ENCODE measurements around the gene WFDC8. TPM values are rescaled to one million over a fixed set of nuclear protein-coding genes. Genes with fewer than 3 reads are reported as not detected.
"Not testable (repeated sequence)": the region's sequence is repeated elsewhere in the genome, so short reads cannot be mapped to it uniquely, and the experiment has no call there.

WFDC8 gene
- total RNA-seq (not detected), polyA plus RNA-seq (not detected), total RNA-seq (0 reads per million in 6 experiments)

GRCh38 chr20:45579184-45579583, at the start of gene WFDC8:
TSS of gene WFDC8 (minus strand) at chr20:45579284. CDS start at chr20:45579247, 37 bp downstream.
- POLR2A ChIA-PET: no interaction called here
- Mint-ChIP-seq H3K27me3 (peaks cover 13 to 30% (median 17%) of the 10 kb centered on the region in 5 donors), H3K4me1 (no peaks in the 10 kb centered on the region), H3K27ac (no peak within 1 kb of the TSS), H3K36me3 (no peaks in the 10 kb centered on the region), H3K9me3 (no peaks in the 10 kb centered on the region), H3K4me3 (no peak within 1 kb of the TSS)
- DNase-seq (no peak), ATAC-seq (no peak)

DNA sequence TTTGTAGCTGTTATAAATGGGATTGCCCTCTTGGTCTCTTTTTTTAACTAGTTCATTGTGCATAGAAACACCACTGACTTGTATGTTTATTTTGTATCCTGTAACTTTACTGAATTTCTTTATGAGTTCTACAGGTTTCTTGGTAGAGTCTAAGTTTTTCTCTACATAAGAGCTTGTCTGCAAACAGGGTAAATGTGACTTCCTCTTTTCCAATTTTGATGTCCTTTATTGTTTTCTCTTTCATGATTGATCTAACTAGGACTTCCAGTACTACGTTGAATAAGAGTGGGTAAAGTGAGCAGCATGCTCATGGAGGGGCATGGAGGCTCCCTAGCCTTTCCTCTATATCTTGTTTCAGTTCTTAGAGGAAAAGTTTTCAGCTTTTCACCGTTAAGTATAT, 47.5 kb upstream of the WFDC8 start:
- Mint-ChIP-seq H3K27ac (no peak overlapping the region), H3K4me3 (no peak overlapping the region), H3K27me3 (peaks cover 16 to 66% (median 33%) of the 10 kb centered on the region in 5 donors), H3K4me1 (peaks cover 0 to 4% (median 0%) of the 10 kb centered on the region in 4 donors), H3K36me3 (peaks cover 0 to 5% (median 0%) of the 10 kb centered on the region in 3 donors), H3K9me3 (peaks cover 0 to 16% (median 4%) of the 10 kb centered on the region in 9 donors)
- POLR2A ChIA-PET: no interaction called here
- ATAC-seq (no peak), DNase-seq (no peak)

DNA sequence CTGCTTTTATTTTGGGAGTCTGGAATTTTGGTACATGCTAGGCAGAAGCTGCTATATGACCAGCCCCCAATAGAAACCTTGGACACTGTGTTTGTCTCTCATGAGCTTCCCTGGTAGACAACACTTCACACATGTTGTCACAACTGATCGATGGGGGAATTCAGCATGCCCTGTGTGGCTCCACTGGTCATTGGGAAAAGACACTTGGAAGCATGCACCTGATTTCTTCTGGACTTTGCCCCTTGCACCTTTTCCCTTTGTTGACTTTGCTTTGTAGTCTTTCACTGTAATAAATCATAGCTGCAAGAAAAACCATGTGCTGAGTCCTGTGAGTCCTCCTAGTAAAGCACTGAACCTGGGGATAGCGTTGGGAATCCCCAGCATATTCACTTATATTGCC, 42.5 kb upstream of the WFDC8 start:
- H3K27me3 Mint-ChIP-seq: peaks cover 8 to 19% (median 11%) of the 10 kb centered on the region in 5 donors
- H3K27ac Mint-ChIP-seq: peak overlapping the region in 1 of 10 donors; percentile 17
- peaks cover 0 to 20% (median 4%) of the 10 kb centered on the region in 9 donors for H3K9me3 Mint-ChIP-seq
- H3K4me1 Mint-ChIP-seq: no peaks in the 10 kb centered on the region
- POLR2A ChIA-PET: no interaction called here
- no peak overlapping the region for H3K4me3 Mint-ChIP-seq
- ATAC-seq (no peak), DNase-seq (no peak)
- peaks cover 0 to 5% (median 0%) of the 10 kb centered on the region in 3 donors for H3K36me3 Mint-ChIP-seq

DNA sequence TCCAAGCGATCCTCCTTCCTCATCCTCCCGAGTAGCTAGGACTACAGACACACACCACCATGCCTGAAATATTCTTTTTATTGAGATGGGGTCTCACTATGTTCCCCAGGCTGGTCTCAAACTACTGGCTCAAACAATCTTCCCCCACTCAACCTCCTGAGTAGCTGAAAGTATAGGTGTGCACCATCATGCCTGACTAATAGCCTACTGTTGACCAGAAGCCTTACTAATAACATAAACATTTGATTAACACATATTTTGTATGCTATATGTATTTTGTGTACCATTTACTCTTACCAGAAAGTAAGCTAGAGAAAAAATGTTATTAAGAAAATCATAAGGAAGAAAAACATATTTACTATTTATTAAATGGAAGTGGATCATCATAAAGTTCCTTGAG, 38.5 kb upstream of the WFDC8 start:
- Mint-ChIP-seq H3K27ac (no peak overlapping the region), H3K4me1 (no peaks in the 10 kb centered on the region), H3K36me3 (no peaks in the 10 kb centered on the region), H3K4me3 (no peak overlapping the region), H3K9me3 (peaks cover 0 to 6% (median 0%) of the 10 kb centered on the region in 9 donors), H3K27me3 (peaks cover 0 to 8% (median 0%) of the 10 kb centered on the region in 5 donors)
- DNase-seq (no peak), ATAC-seq (no peak)
- POLR2A ChIA-PET: no interaction called here

GRCh38 chr20:45612314-45612713, 33.2 kb upstream of the WFDC8 start:
- POLR2A ChIA-PET: no interaction called here
- no peak for ATAC-seq
- H3K27me3 Mint-ChIP-seq: peaks cover 13 to 38% (median 23%) of the 10 kb centered on the region in 5 donors
- no peak overlapping the region for H3K4me3 Mint-ChIP-seq
- H3K27ac Mint-ChIP-seq: no peak overlapping the region
- H3K9me3 Mint-ChIP-seq: peaks cover 0 to 17% (median 6%) of the 10 kb centered on the region in 9 donors
- H3K4me1 Mint-ChIP-seq: no peaks in the 10 kb centered on the region
- H3K36me3 Mint-ChIP-seq: peaks cover 0 to 18% (median 2%) of the 10 kb centered on the region in 3 donors
- no peak for DNase-seq

- Mint-ChIP-seq H3K27ac (no peak overlapping the region), H3K27me3 (peaks cover 15 to 42% (median 23%) of the 10 kb centered on the region in 5 donors), H3K36me3 (peaks cover 0 to 25% (median 2%) of the 10 kb centered on the region in 3 donors), H3K4me1 (no peaks in the 10 kb centered on the region), H3K9me3 (peaks cover 0 to 30% (median 12%) of the 10 kb centered on the region in 9 donors), H3K4me3 (no peak overlapping the region)
- no peak for DNase-seq
- ATAC-seq: no peak
- POLR2A ChIA-PET: no interaction called here
Observed at GRCh38 chr20:45611054-45611453, 32.0 kb upstream of the WFDC8 start.

DNA sequence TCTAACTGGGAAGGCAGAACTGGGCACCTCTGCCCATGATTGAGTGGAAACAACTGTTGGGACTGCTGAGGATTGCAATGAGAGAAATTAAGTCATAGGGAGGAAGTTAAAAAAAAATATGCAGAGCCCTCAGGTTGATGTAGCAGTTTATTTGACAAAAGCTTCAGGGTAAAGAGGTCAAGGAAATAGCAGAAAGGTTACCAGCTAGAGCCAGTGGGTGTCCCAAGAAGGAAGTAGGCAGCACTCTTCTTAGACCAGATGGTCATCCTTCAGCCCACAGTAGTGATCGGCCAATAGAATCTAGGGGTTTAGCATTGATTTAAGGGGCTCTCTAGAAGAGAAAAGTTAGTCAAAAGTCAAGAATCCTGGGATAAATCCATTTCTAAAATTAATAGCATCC, 28.7 kb upstream of the WFDC8 start:
- peaks cover 22 to 54% (median 28%) of the 10 kb centered on the region in 5 donors for H3K27me3 Mint-ChIP-seq

DNA sequence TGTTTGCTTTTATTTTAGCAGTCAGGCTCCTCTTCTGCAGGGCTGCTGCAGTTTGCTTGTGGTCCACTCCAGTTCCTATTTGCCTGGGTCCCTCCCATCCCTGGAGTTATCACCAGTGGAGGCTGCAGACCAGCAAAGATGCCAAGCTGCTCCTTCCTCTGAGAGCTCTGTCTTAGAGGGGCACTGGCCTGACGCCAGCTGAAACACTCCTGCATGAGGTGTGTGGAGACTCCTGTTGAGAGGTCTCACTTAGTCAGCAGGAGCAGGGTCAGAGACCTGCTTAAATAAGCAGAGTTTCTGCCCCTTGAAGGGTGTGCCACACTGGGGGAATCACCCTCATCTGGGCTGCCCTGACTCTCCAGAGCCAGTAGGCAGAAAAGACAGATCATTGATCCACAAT, 16.2 kb upstream of the WFDC8 start:
- no peak for ATAC-seq
- Mint-ChIP-seq H3K9me3 (peaks cover 0 to 4% (median 0%) of the 10 kb centered on the region in 9 donors), H3K27me3 (peaks cover 25 to 80% (median 39%) of the 10 kb centered on the region in 5 donors), H3K27ac (no peak overlapping the region), H3K4me1 (no peaks in the 10 kb centered on the region), H3K4me3 (no peak overlapping the region), H3K36me3 (no peaks in the 10 kb centered on the region)
- DNase-seq: no peak
- POLR2A ChIA-PET: no interaction called here

More for the DNA sequence above, 28.7 kb upstream of the WFDC8 start:
- no peak for ATAC-seq
- POLR2A ChIA-PET: no interaction called here
- no peak overlapping the region for H3K27ac Mint-ChIP-seq
- H3K4me3 Mint-ChIP-seq: no peak overlapping the region
- DNase-seq: no peak
- peaks cover 0 to 32% (median 5%) of the 10 kb centered on the region in 3 donors for H3K36me3 Mint-ChIP-seq
- H3K4me1 Mint-ChIP-seq: no peaks in the 10 kb centered on the region
- H3K9me3 Mint-ChIP-seq: peaks cover 0 to 49% (median 20%) of the 10 kb centered on the region in 9 donors

DNA sequence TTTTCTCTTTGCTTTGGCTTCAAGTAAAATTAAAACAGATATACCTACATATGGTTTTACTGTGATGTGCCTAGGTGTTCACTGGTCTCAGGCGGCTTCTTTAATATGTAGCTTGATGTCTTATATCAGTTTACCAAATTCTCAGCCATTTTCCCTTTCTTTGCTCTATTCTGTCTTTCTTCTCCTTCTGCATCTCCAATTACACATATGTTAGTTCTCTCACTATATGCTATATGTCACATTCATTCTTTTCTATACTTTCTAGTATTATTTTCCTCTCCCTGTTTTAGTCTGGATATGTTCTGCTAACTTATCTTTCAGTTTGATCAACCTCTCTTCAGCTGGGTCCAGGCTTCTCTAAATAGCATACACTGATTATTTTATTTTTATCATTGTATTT, 14.4 kb upstream of the WFDC8 start:
- Mint-ChIP-seq H3K4me1 (no peaks in the 10 kb centered on the region), H3K36me3 (no peaks in the 10 kb centered on the region), H3K4me3 (no peak overlapping the region), H3K9me3 (peaks cover 0 to 4% (median 0%) of the 10 kb centered on the region in 9 donors), H3K27ac (no peak overlapping the region), H3K27me3 (peaks cover 23 to 70% (median 39%) of the 10 kb centered on the region in 5 donors)
- no peak for DNase-seq
- POLR2A ChIA-PET: no interaction called here
- ATAC-seq: no peak

DNA sequence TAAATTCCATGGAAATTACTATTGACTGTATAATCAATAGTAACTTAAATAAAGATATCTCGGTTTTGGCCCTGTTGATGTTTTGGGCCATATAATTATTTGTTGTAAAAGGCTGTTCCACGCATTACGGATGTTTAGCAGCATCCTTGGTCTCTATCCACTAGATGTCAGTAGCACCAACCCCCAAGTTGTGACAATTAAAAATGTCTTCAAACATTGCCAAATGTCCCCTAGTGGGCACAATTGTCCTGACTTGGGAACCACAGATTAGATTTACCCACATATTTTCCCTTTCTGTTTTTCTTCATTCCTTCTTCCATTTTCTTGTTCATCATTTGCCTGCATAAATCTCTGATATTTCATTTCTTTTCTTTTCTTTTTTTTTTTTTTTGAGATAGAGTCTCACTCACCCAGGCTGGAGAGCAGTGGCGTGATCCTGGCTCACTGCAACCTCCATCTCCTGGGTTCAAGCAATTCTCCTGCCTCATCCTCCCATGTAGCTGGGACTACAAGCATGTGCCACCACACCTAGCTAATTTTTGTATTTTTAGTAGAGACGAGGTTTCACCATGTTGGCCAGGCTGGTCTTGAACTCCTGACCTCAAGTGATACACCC, 13.6 kb upstream of the WFDC8 start:
- Mint-ChIP-seq H3K4me3 (no peak overlapping the region), H3K27ac (no peak overlapping the region), H3K4me1 (no peaks in the 10 kb centered on the region), H3K9me3 (peaks cover 0 to 4% (median 0%) of the 10 kb centered on the region in 9 donors), H3K36me3 (no peaks in the 10 kb centered on the region), H3K27me3 (peaks cover 20 to 61% (median 35%) of the 10 kb centered on the region in 5 donors)
- DNase-seq: peak in 4 of 10 donors; percentile 2 to 27 (median 8)
- ATAC-seq: no peak
- POLR2A ChIA-PET: no interaction called here

- Mint-ChIP-seq H3K36me3 (no peaks in the 10 kb centered on the region), H3K9me3 (peaks cover 0 to 4% (median 0%) of the 10 kb centered on the region in 9 donors), H3K4me3 (no peak overlapping the region), H3K4me1 (no peaks in the 10 kb centered on the region), H3K27me3 (peaks cover 16 to 42% (median 19%) of the 10 kb centered on the region in 5 donors), H3K27ac (no peak overlapping the region)
- ATAC-seq (no peak), DNase-seq (no peak)
- POLR2A ChIA-PET: no interaction called here
Observed at GRCh38 chr20:45589725-45590124, 10.6 kb upstream of the WFDC8 start.

GRCh38 chr20:45588800-45589199, 9.7 kb upstream of the WFDC8 start:
- no peaks in the 10 kb centered on the region for H3K4me1 Mint-ChIP-seq
- H3K27me3 Mint-ChIP-seq: peaks cover 12 to 33% (median 17%) of the 10 kb centered on the region in 5 donors
- no peaks in the 10 kb centered on the region for H3K36me3 Mint-ChIP-seq
- no peak for DNase-seq
- POLR2A ChIA-PET: no interaction called here
- no peak for ATAC-seq
- peak overlapping the region in 1 of 10 donors; percentile 41 for H3K27ac Mint-ChIP-seq
- H3K9me3 Mint-ChIP-seq: peaks cover 0 to 2% (median 0%) of the 10 kb centered on the region in 9 donors
- H3K4me3 Mint-ChIP-seq: no peak overlapping the region

- H3K27ac Mint-ChIP-seq, H3K4me1 Mint-ChIP-seq, POLR2A ChIA-PET, ATAC-seq, H3K36me3 Mint-ChIP-seq, DNase-seq, H3K9me3 Mint-ChIP-seq, H3K4me3 Mint-ChIP-seq: not testable (repeated sequence)
- H3K27me3 Mint-ChIP-seq: peaks cover 7 to 17% (median 11%) of the 10 kb centered on the region in 5 donors
Observed at GRCh38 chr20:45585986-45586385, 6.9 kb upstream of the WFDC8 start.

DNA sequence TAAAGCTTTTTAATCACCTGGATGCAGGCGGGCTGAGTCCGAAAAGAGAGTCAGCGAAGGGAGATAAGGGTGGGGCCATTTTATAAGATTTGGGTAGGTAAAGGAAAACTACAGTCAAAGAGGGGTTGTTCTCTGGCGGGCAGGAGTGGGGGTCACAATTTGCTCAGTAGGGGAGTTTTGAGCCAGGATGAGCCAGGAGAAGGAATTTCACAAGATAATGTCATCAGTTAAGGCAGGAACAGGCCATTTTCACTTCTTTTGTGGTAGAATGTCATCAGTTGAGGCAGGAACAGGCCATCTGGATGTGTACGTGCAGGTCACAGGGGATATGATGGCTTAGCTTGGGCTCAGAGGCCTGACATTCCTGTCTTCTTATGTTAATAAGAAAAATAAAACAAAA, 5.2 kb upstream of the WFDC8 start:
- H3K27ac Mint-ChIP-seq, H3K4me1 Mint-ChIP-seq, H3K9me3 Mint-ChIP-seq, DNase-seq, ATAC-seq, POLR2A ChIA-PET, H3K36me3 Mint-ChIP-seq, H3K4me3 Mint-ChIP-seq: not testable (repeated sequence)
- H3K27me3 Mint-ChIP-seq: peaks cover 11 to 27% (median 14%) of the 10 kb centered on the region in 5 donors

Data from naive thymus-derived CD8-positive, alpha-beta T cell (primary cell).